GM23248 (cell line): ENCODE data around the gene ZNF277. TPM values are rescaled to one million over a fixed set of nuclear protein-coding genes. Genes with fewer than 3 reads are reported as not detected.

ENCODE experiments used
- DNase-seq: peaks from one replicate; pipeline ENCODE4 v3.0.0-alpha.2; 2015
- H2AFZ ChIP-seq: fragments of 200-600 bp; sonication (generic); 2 replicates; pipeline ENCODE4 v1.6.1; 2016; ENCODE audit warnings: antibody characterized with exemption
- H3F3A ChIP-seq: fragments of 200-600 bp; sonication (generic); 2 replicates; pipeline ENCODE4 v1.6.1; 2016; ENCODE audit warnings: mild to moderate bottlenecking, antibody characterized with exemption, mixed run types; ENCODE audit not compliant: insufficient read depth
- H3K27ac ChIP-seq: fragments of 200-600 bp; sonication (generic); 2 replicates; pipeline ENCODE4 v1.5.1; 2016; ENCODE audit warnings: mild to moderate bottlenecking
- H3K27me3 ChIP-seq: fragments of 200-600 bp; sonication (generic); replicated peaks from 2 replicates; pipeline ENCODE4 v1.6.1; 2016; ENCODE audit warnings: mild to moderate bottlenecking; ENCODE audit not compliant: insufficient read depth
- H3K36me3 ChIP-seq: fragments of 200-600 bp; sonication (generic); 2 replicates; pipeline ENCODE4 v1.6.1; 2016; ENCODE audit warnings: low read depth, mild to moderate bottlenecking
- H3K4me1 ChIP-seq: fragments of 200-600 bp; sonication (generic); 2 replicates; pipeline ENCODE4 v1.6.1; 2016; ENCODE audit warnings: mild to moderate bottlenecking; ENCODE audit not compliant: insufficient read depth
- H3K4me2 ChIP-seq: fragments of 200-600 bp; sonication (generic); one replicate; pipeline ENCODE4 v1.6.1; 2016; ENCODE audit warnings: mild to moderate bottlenecking; ENCODE audit not compliant: unreplicated experiment
- H3K4me3 ChIP-seq: fragments of 200-600 bp; sonication (generic); 2 replicates; pipeline ENCODE4 v1.5.1; 2016; ENCODE audit warnings: mild to moderate bottlenecking
- H3K79me2 ChIP-seq: fragments of 200-600 bp; sonication (generic); 2 replicates; pipeline ENCODE4 v1.6.1; 2016; ENCODE audit warnings: mild to moderate bottlenecking; ENCODE audit not compliant: insufficient read depth
- H3K9ac ChIP-seq: fragments of 200-600 bp; sonication (generic); 2 replicates; pipeline ENCODE4 v1.6.1; 2016; ENCODE audit warnings: mild to moderate bottlenecking
- H3K9me2 ChIP-seq: fragments of 200-600 bp; sonication (generic); 2 replicates; pipeline ENCODE4 v1.6.1; 2016; ENCODE audit warnings: mixed run types, mild to moderate bottlenecking, moderate library complexity; ENCODE audit not compliant: insufficient read depth
- H3K9me3 ChIP-seq: fragments of 200-600 bp; sonication (generic); one replicate; pipeline ENCODE4 v1.6.1; 2017; ENCODE audit warnings: low read depth
- H4K20me1 ChIP-seq: fragments of 200-600 bp; sonication (generic); 2 replicates; pipeline ENCODE4 v1.6.0; 2016; ENCODE audit not compliant: insufficient read depth
- EZH2 ChIP-seq: fragments of 200-600 bp; sonication (generic); IDR thresholded peaks from 2 replicates; pipeline ENCODE4 v1.6.1; 2018; ENCODE audit warnings: antibody characterized with exemption, mild to moderate bottlenecking; ENCODE audit not compliant: insufficient read depth, poor library complexity, severe bottlenecking
- EZH2phosphoT487 ChIP-seq: fragments of 200-600 bp; sonication (generic); IDR thresholded peaks from 2 replicates; pipeline ENCODE4 v1.6.1; 2018; ENCODE audit warnings: antibody characterized with exemption, moderate library complexity, mild to moderate bottlenecking, low read depth; ENCODE audit not compliant: insufficient read depth
- whole genome bisulfite sequencing, 2 experiments: methylation state at CpG; one replicate each; pipeline ENCODE4 v1.1.6; 2015 to 2017; ENCODE audit warnings: low lambda C conversion rate in 2 of 2, low coverage in 1 of 2; ENCODE audit errors: missing lambda C conversion rate in 2 of 2; 5-methylcytosine and 5-hydroxymethylcytosine counted together
- in situ Hi-C: fragments of 300-500 bp; cut with MboI; formaldehyde crosslinking; loops from 2 replicates; pipeline ENCODE4 v1.15.0; 2020
- polyA plus RNA-seq: library from polyadenylated mRNA; unstranded; fragments of >200 nt; fragmentation: Nextera tagmentation; extraction: Ambion mirVana; gene quantifications from 2 replicates; pipeline ENCODE4 v1.2.1, GENCODE V29; 2016
- total RNA-seq: library from RNA; depleted of rRNA; stranded (reverse); fragments of >200 nt; shearing (Covaris generic); gene quantifications from 2 replicates; pipeline ENCODE4 v1.2.3, GENCODE V29; 2014

Gene ZNF277
- total and polyA plus RNA-seq, 2 experiments from 2014 or later, result 10.0 to 25.1 TPM

- H4K20me1 ChIP-seq, result no peaks in the 10 kb centered on the region
- TF ChIP-seq EZH2 (no peak), EZH2phosphoT487 (no peak)
- H3K4me2 ChIP-seq, result no peak overlapping the region
- H3K9ac ChIP-seq, result no peak overlapping the region
- in situ Hi-C loops, result no loop called here
- no peaks in the 10 kb centered on the region for H3K9me2 ChIP-seq
- no peaks in the 10 kb centered on the region for H3K9me3 ChIP-seq
- no peaks in the 10 kb centered on the region for H3K79me2 ChIP-seq
- no peak overlapping the region for H2AFZ ChIP-seq
- WGBS, 2 experiments, result 98 to 100% methylated on average over 1 of the region's 1 CpG
- no peak overlapping the region for H3K4me3 ChIP-seq
- H3K36me3 ChIP-seq, result 0 out of 2 replicates have a peak, but pooled peaks cover under 1% of the 10 kb centered on the region
- no peaks in the 10 kb centered on the region for H3F3A ChIP-seq
- no peak for DNase-seq
- H3K4me1 ChIP-seq, result no peaks in the 10 kb centered on the region
- H3K27ac ChIP-seq, result no peak overlapping the region
- no peaks in the 10 kb centered on the region for H3K27me3 ChIP-seq
These were observed 121.1 kb downstream of the ZNF277 start for GRCh38 chr7:112327566-112327965.

GRCh38 chr7:112331492-112331891, 125.0 kb downstream of the ZNF277 start:
- 82 to 86% methylated on average over 1 of the region's 1 CpG for WGBS, 2 experiments
- no peak overlapping the region for H3K4me3 ChIP-seq
- H3K27ac ChIP-seq, result no peak overlapping the region
- in situ Hi-C loops, result no loop called here
- no peaks in the 10 kb centered on the region for H3K9me3 ChIP-seq
- no peaks in the 10 kb centered on the region for H3K36me3 ChIP-seq
- no peaks in the 10 kb centered on the region for H3K4me1 ChIP-seq
- H3K27me3 ChIP-seq, result no peaks in the 10 kb centered on the region
- no peak overlapping the region for H2AFZ ChIP-seq
- H3K79me2 ChIP-seq, result no peaks in the 10 kb centered on the region
- H3K9me2 ChIP-seq, result peaks cover 6% of the 10 kb centered on the region; the same call in 1 of the 2 replicates
- no peak overlapping the region for H3K9ac ChIP-seq
- no peak for DNase-seq
- no peak for TF ChIP-seq EZH2phosphoT487
- TF ChIP-seq EZH2, result no peak
- no peak overlapping the region for H3K4me2 ChIP-seq
- no peaks in the 10 kb centered on the region for H3F3A ChIP-seq
- no peaks in the 10 kb centered on the region for H4K20me1 ChIP-seq

- WGBS, 2 experiments, result 2 to 33% methylated on average over 1 of the region's 1 CpG
- Histone ChIP-seq H3K27ac (no peak overlapping the region), H3K9me2 (peaks cover 6% of the 10 kb centered on the region; the same call in 1 of the 2 replicates), H3K4me1 (no peaks in the 10 kb centered on the region), H2AFZ (no peak overlapping the region), H3K27me3 (no peaks in the 10 kb centered on the region), H3F3A (no peaks in the 10 kb centered on the region), H3K79me2 (no peaks in the 10 kb centered on the region), H3K36me3 (no peaks in the 10 kb centered on the region), H3K4me2 (no peak overlapping the region), H3K9me3 (no peaks in the 10 kb centered on the region), H3K4me3 (no peak overlapping the region), H3K9ac (no peak overlapping the region), H4K20me1 (no peaks in the 10 kb centered on the region)
- no peak for DNase-seq
- in situ Hi-C loops, result no loop called here
- TF ChIP-seq EZH2phosphoT487 (no peak), EZH2 (no peak)
These were observed 127.9 kb downstream of the ZNF277 start for GRCh38 chr7:112334366-112334765.

GRCh38 chr7:112336261-112336660, 129.8 kb downstream of the ZNF277 start:
- no peaks in the 10 kb centered on the region for H3F3A ChIP-seq
- no peak overlapping the region for H3K27ac ChIP-seq
- H4K20me1 ChIP-seq, result no peaks in the 10 kb centered on the region
- no peak overlapping the region for H2AFZ ChIP-seq
- WGBS, 2 experiments, result 97 to 98% methylated on average over 2 of the region's 2 CpGs
- H3K4me2 ChIP-seq, result no peak overlapping the region
- TF ChIP-seq EZH2phosphoT487, result no peak
- no peak for TF ChIP-seq EZH2
- no peak overlapping the region for H3K4me3 ChIP-seq
- H3K9ac ChIP-seq, result no peak overlapping the region
- peaks cover 6% of the 10 kb centered on the region; the same call in 1 of the 2 replicates for H3K9me2 ChIP-seq
- in situ Hi-C loops, result no loop called here
- no peaks in the 10 kb centered on the region for H3K79me2 ChIP-seq
- H3K9me3 ChIP-seq, result no peaks in the 10 kb centered on the region
- DNase-seq, result no peak
- H3K4me1 ChIP-seq, result no peaks in the 10 kb centered on the region
- peaks cover under 1% of the 10 kb centered on the region for H3K36me3 ChIP-seq
- no peaks in the 10 kb centered on the region for H3K27me3 ChIP-seq

- no peaks in the 10 kb centered on the region for H3K79me2 ChIP-seq
- no peaks in the 10 kb centered on the region for H4K20me1 ChIP-seq
- no peaks in the 10 kb centered on the region for H3K9me3 ChIP-seq
- in situ Hi-C loops, result no loop called here
- WGBS, 2 experiments, result 93 to 95% methylated on average over 8 of the region's 8 CpGs
- H3K27me3 ChIP-seq, result no peaks in the 10 kb centered on the region
- H3K4me2 ChIP-seq, result no peak overlapping the region
- no peaks in the 10 kb centered on the region for H3F3A ChIP-seq
- H3K4me1 ChIP-seq, result no peaks in the 10 kb centered on the region
- no peak overlapping the region for H3K4me3 ChIP-seq
- DNase-seq, result no peak
- H3K36me3 ChIP-seq, result peaks cover 5% of the 10 kb centered on the region
- H3K9ac ChIP-seq, result no peak overlapping the region
- TF ChIP-seq EZH2 (no peak), EZH2phosphoT487 (no peak)
- no peak overlapping the region for H2AFZ ChIP-seq
- peaks cover 6% of the 10 kb centered on the region; the same call in 1 of the 2 replicates for H3K9me2 ChIP-seq
- no peak overlapping the region for H3K27ac ChIP-seq
These were observed 130.6 kb downstream of the ZNF277 start for GRCh38 chr7:112336936-112337576.
